ENCODE measurements around the gene MVP.
"Not testable (repeated sequence)": the region's sequence is repeated elsewhere in the genome, so short reads cannot be mapped to it uniquely, and the experiment has no call there.

Gene MVP

DNA sequence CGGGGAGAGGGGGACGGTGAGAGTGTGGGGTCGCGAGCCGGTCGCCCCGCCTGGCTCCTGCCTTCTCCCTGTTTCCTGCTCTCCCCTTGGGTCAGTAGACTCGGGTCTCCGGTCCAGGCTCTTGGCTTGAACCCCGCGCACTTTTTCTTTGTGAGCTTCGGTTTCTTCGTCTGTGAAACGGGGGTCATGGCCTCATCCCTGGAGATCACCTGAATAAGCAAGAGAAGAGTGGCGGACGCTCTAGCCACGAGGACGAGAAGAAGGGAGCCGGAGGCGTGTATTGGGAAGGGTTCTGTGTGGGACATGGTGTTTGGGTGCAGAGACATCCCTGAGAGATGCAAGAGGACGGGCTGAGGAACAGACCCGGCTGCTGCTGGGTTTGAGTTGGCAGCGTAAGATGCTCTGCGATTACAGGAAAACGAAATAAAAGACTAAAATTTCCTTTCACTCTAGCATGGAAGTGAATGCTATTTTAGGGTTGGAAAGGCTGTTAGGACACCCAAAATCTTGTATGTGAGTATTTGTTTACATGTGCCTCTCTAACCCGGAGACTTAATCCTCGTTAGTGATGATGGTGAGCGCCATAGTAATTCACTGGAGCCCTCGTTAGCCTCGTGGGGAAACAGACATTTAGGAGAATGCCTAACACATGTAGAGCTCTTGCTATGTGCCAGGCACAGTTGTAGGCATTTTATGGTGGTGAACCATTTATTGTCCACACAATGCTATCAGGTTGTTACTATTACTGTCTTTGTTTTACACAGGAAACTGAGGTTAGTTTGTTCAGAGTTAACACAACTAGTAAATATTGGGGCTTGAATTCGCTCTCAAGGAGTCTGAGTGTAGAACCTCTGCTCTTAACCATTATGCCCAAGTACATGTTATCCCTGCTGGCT is 29.1 kb upstream of the MVP start:
- peaks cover 36% of the 10 kb centered on the region for H3K4me1 Mint-ChIP-seq (ENCODE audit: low read depth)

GRCh38 chr16:29791845-29792807 is 28.1 kb upstream of the MVP start:
- Mint-ChIP-seq H3K36me3 (ENCODE audit: low read depth) (peaks cover 20% of the 10 kb centered on the region), H3K9me3 (no peaks in the 10 kb centered on the region), H3K27ac (peak overlapping the region; percentile 92), H3K4me1 (ENCODE audit: low read depth) (peaks cover 37% of the 10 kb centered on the region), H3K27me3 (ENCODE audit: low read depth) (no peaks in the 10 kb centered on the region), H3K4me3 (peak overlapping the region; percentile 99)

More for the DNA sequence above, 29.1 kb upstream of the MVP start:
- Mint-ChIP-seq H3K27me3 (ENCODE audit: low read depth) (no peaks in the 10 kb centered on the region), H3K27ac (peak overlapping the region; percentile 92), H3K36me3 (ENCODE audit: low read depth) (peaks cover 15% of the 10 kb centered on the region), H3K4me3 (peak overlapping the region; percentile 99), H3K9me3 (no peaks in the 10 kb centered on the region)

- H3K27me3 Mint-ChIP-seq (ENCODE audit: low read depth); H3K9me3 Mint-ChIP-seq: not testable (repeated sequence)
- Mint-ChIP-seq H3K4me3 (peak overlapping the region; percentile 99), H3K4me1 (ENCODE audit: low read depth) (peaks cover 37% of the 10 kb centered on the region), H3K27ac (peak overlapping the region; percentile 49), H3K36me3 (ENCODE audit: low read depth) (peaks cover 26% of the 10 kb centered on the region)
These were observed 27.1 kb upstream of the MVP start for GRCh38 chr16:29793153-29793552.

- no peak overlapping the region for H3K4me3 Mint-ChIP-seq
- no peak overlapping the region for H3K27ac Mint-ChIP-seq
- no peaks in the 10 kb centered on the region for H3K9me3 Mint-ChIP-seq
- peaks cover 33% of the 10 kb centered on the region for H3K36me3 Mint-ChIP-seq (ENCODE audit: low read depth)
- H3K27me3 Mint-ChIP-seq (ENCODE audit: low read depth): no peaks in the 10 kb centered on the region
- peaks cover 37% of the 10 kb centered on the region for H3K4me1 Mint-ChIP-seq (ENCODE audit: low read depth)
These were observed 26.0 kb upstream of the MVP start for GRCh38 chr16:29794231-29794710.

DNA sequence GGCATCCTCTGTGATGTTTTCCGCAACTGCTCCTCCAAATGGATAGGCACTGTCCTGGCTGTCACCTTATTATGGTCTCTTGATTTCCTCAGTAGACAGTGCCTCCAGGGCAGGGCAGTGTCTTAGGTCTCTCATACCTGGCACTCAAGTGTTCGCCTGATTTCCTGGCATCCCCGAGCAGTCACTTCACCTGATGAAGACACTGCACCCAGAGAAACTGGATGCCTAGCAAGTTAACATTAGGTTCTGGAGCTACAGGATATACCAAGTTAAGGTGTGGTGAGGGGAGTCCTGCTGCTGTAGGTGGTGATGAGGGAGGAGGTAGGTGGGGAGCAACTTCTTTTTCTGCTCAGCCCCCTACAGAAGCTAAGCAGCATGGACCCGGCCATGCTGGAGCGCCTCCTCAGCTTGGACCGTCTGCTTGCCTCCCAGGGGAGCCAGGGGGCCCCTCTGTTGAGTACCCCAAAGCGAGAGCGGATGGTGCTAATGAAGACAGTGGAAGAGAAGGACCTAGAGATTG is 17.8 kb upstream of the MVP start:
- H3K4me1 Mint-ChIP-seq (ENCODE audit: low read depth): peaks cover 19% of the 10 kb centered on the region
- peak overlapping the region; percentile 34 for H3K4me3 Mint-ChIP-seq
- peaks cover 47% of the 10 kb centered on the region for H3K36me3 Mint-ChIP-seq (ENCODE audit: low read depth)
- H3K27me3 Mint-ChIP-seq (ENCODE audit: low read depth): no peaks in the 10 kb centered on the region
- H3K9me3 Mint-ChIP-seq: no peaks in the 10 kb centered on the region
- H3K27ac Mint-ChIP-seq: peak overlapping the region; percentile 52

DNA sequence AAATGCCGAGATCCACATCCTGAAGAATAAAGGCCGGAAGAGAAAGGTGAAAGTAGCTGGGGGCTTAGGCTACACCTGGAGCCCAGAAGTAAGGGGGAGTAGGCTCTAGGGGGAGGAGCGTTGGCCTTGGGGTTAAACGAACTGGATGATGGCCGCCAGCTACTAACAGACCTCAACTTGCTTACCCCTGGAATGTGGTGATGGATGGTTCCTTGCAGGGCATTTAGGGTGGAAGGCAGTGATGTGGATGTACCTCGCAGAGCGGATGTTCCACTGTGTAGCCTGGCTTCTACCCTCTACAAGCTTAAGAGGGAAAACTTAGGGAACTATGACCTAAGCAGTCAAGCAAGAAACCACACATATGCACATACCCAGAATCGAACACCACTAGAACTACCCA is 16.2 kb upstream of the MVP start:
- peaks cover 43% of the 10 kb centered on the region for H3K36me3 Mint-ChIP-seq (ENCODE audit: low read depth)
- H3K27ac Mint-ChIP-seq: peak overlapping the region; percentile 99
- peaks cover 31% of the 10 kb centered on the region for H3K4me1 Mint-ChIP-seq (ENCODE audit: low read depth)
- no peaks in the 10 kb centered on the region for H3K27me3 Mint-ChIP-seq (ENCODE audit: low read depth)
- H3K9me3 Mint-ChIP-seq: no peaks in the 10 kb centered on the region
- H3K4me3 Mint-ChIP-seq: peak overlapping the region; percentile 99

DNA sequence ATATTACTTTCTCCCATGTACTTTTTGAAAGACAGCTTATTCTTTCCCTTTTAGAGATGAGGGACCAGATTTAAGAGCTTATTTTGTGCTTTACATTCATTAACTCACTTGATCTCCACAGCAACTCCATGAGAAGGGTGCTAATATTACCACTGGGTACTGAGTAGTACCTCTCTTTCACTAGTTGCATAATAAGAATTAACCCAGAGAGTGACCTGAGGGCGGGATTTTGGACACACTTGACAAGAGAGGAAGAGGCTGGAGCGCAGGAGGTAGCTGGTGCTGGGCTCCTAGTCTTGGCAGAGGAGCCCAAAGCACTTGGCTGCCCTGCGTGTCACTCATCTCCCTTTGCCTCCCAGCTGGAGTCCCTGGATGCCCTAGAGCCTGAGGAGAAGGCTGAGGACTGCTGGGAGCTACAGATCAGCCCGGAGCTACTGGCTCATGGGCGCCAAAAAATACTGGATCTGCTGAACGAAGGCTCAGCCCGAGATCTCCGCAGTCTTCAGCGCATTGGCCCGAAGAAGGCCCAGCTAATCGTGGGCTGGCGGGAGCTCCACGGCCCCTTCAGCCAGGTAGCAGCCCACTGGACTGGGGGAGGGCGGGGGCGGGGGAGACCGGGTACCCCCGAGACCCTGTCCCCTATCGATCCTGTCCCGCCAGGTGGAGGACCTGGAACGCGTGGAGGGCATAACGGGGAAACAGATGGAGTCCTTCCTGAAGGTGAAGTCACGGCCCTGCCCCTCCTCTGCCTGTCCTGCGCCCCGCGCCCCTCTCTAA is 15.6 kb upstream of the MVP start:
- Mint-ChIP-seq H3K4me3 (peak overlapping the region; percentile 99), H3K9me3 (no peaks in the 10 kb centered on the region), H3K4me1 (ENCODE audit: low read depth) (peaks cover 33% of the 10 kb centered on the region), H3K36me3 (ENCODE audit: low read depth) (peaks cover 42% of the 10 kb centered on the region), H3K27ac (peak overlapping the region; percentile 99), H3K27me3 (ENCODE audit: low read depth) (no peaks in the 10 kb centered on the region)

- Mint-ChIP-seq H3K4me1 (ENCODE audit: low read depth) (peaks cover 39% of the 10 kb centered on the region), H3K36me3 (ENCODE audit: low read depth) (peaks cover 44% of the 10 kb centered on the region), H3K27me3 (ENCODE audit: low read depth) (no peaks in the 10 kb centered on the region), H3K4me3 (peak overlapping the region; percentile 99), H3K9me3 (no peaks in the 10 kb centered on the region), H3K27ac (peak overlapping the region; percentile 99)
These were observed 14.8 kb upstream of the MVP start for GRCh38 chr16:29805232-29806098.

- Mint-ChIP-seq H3K4me1 (ENCODE audit: low read depth) (peaks cover 46% of the 10 kb centered on the region), H3K9me3 (no peaks in the 10 kb centered on the region), H3K4me3 (peak within 1 kb of the TSS; percentile 99), H3K27me3 (ENCODE audit: low read depth) (no peaks in the 10 kb centered on the region), H3K27ac (peak within 1 kb of the TSS; percentile 99), H3K36me3 (ENCODE audit: low read depth) (peaks cover 45% of the 10 kb centered on the region)
These were observed 14.1 kb upstream of the MVP start, which contains the start of gene MAZ for GRCh38 chr16:29806099-29806579. MAZ (plus strand) TSS chr16:29806529; CDS start chr16:29806702, 173 bp downstream.

DNA sequence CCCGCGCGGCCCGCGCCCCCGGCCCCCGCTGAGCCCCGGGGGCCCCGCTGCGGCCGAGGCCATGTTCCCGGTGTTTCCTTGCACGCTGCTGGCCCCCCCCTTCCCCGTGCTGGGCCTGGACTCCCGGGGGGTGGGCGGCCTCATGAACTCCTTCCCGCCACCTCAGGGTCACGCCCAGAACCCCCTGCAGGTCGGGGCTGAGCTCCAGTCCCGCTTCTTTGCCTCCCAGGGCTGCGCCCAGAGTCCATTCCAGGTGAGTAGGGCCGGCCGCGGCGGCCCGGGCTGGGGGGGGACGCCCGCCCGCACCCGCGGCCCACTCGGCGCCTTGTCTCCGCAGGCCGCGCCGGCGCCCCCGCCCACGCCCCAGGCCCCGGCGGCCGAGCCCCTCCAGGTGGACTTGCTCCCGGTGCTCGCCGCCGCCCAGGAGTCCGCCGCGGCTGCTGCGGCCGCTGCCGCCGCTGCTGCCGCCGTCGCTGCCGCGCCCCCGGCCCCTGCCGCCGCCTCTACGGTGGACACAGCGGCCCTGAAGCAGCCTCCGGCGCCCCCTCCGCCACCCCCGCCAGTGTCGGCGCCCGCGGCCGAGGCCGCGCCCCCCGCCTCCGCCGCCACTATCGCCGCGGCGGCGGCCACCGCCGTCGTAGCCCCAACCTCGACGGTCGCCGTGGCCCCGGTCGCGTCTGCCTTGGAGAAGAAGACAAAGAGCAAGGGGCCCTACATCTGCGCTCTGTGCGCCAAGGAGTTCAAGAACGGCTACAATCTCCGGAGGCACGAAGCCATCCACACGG is 13.4 kb upstream of the MVP start:
- Mint-ChIP-seq H3K4me3 (peak overlapping the region; percentile 92), H3K9me3 (no peaks in the 10 kb centered on the region), H3K27me3 (ENCODE audit: low read depth) (peaks cover 4% of the 10 kb centered on the region), H3K4me1 (ENCODE audit: low read depth) (peaks cover 49% of the 10 kb centered on the region), H3K27ac (peak overlapping the region; percentile 92), H3K36me3 (ENCODE audit: low read depth) (peaks cover 39% of the 10 kb centered on the region)

DNA sequence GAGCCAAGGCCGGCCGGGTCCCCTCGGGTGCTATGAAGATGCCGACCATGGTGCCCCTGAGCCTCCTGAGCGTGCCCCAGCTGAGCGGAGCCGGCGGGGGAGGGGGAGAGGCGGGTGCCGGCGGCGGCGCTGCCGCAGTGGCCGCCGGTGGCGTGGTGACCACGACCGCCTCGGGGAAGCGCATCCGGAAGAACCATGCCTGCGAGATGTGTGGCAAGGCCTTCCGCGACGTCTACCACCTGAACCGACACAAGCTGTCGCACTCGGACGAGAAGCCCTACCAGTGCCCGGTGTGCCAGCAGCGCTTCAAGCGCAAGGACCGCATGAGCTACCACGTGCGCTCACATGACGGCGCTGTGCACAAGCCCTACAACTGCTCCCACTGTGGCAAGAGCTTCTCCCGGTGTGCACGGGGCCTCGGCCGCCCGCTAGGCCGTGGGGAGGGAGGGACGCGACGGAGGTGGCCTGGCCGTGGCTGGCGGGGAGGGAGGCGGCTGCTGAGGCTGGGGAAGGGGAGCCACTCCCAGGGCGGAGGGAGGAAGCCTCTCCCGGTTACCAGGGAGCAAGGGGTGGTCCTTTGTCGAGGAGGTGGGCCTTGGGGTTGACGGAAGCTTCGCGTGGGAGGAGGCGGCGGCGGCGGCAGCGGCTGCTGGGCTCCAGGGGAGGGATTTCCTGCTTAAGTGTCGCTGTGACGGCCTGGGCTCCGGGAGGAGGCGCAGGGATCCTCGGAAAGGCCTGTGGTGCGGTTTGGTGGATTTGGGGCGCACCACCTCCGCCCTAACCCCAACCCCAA is 12.6 kb upstream of the MVP start:
- Mint-ChIP-seq H3K4me3 (peak overlapping the region; percentile 92), H3K27ac (peak overlapping the region; percentile 92), H3K27me3 (ENCODE audit: low read depth) (peaks cover 6% of the 10 kb centered on the region), H3K36me3 (ENCODE audit: low read depth) (peaks cover 36% of the 10 kb centered on the region), H3K4me1 (ENCODE audit: low read depth) (peaks cover 47% of the 10 kb centered on the region), H3K9me3 (no peaks in the 10 kb centered on the region)
